ENCODE measurements around the gene PTTG2.

The PTTG2 gene

DNA sequence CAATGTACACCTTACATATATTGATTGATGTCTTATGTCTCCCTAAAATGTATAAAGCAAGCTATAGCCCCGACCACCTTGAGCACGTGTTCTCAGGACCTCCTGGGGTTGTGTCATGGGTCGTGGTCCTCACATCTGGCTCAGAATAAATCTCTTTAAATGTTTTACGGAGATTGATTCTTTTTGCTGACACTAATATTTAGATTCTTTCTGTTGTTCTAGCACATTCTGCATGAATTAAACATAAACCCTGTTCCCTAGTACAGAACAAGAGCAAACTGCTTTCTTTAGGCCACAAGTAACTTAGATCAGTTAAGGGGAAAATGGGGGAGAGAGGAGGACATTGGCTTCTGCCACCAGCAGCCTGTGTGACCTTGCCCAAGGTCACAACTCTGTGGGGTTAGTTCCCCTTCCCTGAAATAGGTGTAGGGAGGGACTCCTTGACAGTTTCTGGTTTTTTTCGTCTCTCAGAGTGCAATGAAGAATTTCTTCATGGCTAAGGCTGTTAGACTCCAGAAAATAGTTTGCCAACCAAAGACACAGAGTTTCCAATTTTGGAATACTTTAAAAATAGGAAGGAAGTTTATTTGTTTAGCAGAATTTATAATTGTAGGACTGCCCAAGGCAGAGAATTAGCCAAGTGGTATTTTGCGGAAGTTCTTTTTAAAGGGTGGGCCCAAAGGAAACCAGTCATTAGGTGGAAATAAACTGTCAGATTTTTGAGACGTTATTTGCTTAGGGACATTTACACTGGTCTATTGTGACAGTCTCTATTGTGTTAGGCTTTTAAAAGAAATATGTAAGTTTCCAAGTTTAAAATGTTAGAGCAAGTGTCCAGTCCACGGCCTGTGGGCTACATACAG is 29.4 kb downstream of the PTTG2 start:
- peak in 1 of 2 donors; percentile 5 for DNase-seq

DNA sequence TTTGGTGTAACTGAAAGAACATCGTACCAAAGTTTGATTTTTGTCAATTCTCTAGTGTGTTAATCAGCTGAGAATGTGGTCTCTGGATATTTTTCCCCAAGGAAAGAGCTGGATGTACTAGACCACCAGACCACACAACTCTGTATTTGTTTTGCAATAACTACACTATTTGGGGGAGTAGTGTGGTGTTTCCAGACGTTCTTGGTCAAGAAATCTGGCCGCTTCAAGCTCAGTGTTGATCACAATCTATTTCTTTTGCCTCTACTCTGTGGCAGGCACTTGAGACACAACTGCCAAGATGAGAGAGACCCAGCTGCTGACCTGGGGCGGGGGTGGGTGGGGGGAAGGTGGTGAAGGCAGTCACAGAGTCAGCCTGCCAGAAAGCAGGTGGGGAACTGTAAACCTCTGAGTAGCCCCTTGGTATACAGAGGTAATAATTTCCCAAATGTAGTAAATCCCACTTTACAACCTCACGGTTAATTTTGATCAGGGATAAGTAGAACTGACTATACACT is 30.6 kb downstream of the PTTG2 start:
- no peak for DNase-seq

DNA sequence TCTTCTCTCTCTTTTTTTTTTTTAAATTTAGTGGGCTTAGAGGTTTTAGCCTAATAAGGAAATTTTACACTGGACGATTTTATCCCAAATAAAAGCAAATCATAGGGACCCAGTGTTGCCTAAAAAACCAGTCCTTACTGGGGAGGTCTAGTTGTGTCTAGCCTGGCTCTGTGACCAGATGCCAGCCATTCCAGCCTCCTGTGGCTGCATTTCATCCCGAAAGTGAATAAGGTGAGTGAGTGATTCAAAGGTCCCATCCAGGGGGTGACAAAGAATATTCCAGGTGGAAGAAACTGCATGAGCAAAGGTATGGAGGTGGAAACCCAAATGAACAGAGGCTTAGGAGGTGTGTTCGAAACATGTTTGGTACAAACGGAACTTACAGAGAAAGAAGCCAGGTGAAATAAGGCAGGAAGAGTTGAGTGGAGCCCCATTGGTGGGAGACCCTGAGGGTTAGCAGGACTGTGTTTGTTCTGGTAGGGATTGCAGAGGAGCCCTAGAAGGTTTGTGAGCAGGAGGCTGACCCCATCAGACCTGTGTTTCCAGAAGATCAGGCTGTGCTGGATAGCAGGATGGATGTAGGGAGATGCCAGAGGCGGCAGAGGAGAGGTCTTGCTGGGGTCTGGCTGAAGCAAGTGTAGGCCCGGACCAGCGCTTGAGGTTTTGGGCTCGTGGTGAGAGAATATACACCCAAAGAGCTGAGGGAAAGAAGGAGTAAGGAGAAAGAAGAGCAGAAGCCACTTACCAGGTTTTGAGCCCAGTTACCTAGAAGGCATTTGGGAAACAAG is 31.6 kb downstream of the PTTG2 start:
- no peak for DNase-seq

DNA sequence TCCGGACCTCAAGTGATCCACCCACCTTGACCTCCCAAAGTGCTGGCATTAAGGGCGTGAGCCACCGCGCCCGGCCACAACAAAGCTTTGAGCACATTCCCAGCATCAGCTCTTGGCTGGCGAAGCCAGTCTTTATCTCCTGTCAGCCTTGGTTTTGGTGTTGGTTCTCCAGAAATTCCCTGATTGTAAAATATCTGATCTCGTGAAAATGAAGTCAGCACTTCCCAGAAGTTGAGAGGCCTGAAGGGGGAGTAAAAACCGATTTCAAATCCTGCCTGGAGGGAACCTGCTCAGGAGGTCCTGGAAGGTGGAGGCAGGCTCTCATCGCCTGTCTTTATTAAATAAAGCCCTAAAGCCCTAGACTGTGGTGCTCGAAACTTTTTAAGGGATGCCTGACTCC is 33.6 kb downstream of the PTTG2 start:
- no peak for DNase-seq

DNA sequence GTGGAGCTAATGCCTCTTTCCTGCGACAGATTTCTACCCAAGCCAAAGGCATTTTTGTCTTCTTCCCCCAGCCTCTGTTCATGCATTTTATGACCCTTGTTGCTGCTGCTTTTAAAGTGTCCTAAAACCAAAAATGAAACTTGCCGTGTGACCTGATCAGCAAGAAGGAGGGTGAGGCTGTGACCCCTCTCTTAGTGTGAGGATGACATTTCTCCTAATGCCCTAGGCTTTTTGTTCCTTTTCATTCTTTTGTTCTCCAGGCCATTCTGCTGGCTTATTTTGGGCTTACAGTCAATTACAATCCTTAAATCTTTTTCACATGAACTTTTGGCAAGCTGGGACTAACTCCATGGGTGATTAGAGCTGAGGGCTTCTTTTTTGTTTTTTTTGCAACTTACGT is 34.4 kb downstream of the PTTG2 start:
- DNase-seq: no peak

DNA sequence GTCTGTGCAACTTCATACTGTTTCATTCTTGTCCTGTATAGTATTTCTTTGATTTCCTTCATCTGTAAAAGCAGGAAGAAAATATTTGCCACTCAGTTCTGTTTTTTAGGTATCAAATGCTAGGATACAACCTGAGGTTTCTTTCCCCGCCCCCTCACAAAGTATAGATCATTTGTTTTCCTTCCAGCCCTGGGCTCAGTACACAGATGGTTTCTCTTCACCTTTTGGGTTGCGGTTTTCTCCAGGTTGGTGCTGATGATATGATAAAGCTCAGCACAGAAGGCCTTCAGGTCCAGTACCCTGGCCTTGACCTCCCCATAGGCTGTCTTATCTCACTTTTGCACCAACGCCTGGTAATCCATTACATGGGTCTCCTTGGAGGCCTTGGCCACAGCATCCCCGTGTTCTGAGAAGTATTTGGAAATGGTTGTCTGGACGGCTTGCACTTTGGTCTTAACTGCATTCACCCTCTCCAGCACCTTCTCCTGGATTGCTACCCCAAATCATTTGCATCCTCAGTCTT is 35.2 kb downstream of the PTTG2 start:
- no peak for DNase-seq

DNA sequence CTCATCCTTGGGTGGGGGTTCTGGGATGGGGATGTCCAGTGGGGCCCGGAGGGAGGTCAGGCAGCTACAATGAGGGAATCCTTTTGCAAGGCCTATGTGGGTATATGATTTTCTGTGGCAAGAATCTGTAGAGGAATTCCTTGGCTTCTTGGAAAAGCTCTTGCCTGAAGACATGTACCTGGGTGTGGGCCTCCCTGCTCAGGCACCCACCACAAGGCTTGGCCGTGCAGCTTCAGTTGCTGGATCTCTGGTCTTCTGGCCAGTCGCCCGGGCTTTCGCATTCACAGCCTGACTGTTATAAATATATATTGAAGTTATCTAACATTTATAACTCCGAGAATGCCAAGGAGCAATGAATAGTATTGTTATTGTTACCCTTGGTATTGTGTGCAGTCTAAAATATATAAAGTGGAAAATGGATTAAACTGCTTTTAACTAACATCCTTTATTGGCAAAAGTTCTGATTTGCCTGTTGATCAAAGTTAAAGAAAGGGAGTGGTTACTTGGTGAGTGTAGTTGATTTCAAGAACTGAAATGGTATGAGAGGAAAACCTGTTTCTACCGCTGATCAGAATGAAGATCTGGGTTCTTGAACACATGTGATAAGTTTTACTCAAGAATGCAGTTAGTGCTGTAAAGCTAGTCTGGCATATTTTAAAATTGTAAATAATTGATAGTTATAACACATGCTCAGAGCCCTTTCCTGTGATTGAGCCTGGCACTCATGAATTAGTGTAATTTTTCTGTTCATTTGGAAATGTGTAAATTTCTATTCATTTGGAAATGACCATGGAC is 36.0 kb downstream of the PTTG2 start:
- no peak for DNase-seq

DNA sequence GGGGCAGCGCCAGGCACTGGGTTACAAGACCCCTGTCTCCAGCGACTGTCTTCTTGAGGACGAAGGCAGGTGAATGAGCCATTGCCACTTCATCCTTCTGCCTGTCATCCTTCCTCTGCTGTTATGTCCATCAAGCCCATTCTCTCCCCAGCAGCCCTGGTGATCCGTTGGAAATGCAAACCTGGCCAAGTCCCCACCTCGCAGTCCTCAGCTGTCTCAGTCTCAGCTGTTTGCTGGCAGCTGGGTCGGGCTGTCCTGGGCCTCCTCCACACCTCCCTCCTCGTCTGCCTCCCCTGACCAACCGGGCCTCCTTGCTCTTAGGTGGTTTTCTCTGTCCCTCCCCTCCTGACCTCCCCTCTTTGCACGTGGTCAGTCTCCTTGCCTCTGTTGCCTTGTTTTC is 38.0 kb downstream of the PTTG2 start:
- DNase-seq: no peak

DNA sequence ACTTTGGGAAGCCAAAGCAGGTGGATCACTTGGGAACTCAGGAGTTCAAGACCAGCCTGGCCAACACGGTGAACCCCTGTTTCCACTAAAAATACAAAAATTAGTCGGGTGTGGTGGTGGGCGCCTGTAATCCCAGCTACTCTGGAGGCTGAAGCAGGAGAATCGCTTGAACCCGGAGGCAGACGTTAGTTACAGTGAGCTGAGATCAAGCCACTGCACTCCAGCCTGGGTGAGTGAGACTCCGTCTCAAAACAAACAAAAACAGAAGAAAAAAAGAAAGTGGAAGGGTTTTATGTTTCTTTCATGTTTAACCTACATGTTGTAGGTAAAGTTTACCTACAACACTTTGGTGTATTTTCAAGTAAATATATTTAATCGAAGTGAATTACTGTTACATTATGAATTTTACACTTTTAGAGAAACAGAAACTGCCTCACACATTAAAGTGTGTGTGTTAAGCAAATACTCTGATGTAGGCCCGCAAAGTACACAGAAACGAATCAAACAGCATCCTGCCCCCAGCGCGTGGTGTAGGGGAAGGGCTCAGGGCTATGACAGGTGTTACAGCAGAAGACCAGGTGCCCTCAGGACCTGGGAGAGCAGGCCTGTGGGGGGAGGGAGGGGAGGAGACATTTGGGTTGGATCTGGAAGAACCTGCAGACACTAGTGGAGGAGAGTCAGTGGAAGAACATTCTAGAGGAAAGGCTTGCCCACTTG is 39.0 kb downstream of the PTTG2 start:
- DNase-seq: no peak

DNA sequence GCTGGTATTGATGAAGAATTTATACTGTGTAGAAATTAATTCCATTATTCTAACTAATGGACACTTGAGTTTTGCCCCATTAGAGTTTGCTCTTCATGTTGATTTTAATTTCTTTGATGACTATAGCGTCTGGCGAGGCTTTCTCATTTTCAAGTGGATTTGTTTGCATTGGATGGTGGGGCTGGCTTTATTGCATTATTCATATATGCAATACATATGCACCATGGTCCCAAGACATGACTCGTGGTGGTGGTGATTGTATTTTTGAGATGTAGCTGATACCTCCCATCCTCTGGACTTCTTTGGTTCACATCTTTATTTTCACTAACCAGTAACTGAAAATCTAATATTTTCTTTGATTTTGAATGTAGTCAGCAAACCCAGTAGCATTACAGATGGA is 39.8 kb downstream of the PTTG2 start:
- DNase-seq: no peak

DNA sequence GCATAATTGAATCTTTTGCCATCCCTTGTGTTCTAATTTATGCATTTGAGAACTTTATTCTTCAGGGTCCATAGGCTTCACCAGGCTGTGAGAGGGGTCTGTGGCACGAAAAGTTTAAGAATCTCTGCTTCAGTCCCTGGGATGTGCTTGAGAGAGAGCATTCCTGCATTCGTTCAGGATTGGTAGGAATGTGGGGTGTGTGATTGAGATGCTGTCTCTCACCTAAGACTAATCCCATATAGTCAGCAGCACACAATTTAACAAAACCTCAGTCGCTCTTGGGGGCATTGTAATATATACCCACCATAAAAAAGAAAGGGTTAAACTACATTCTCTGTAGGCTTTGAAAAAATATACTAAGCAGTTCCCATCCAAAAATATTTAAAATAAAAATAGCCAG is 41.7 kb downstream of the PTTG2 start:
- DNase-seq: no peak

DNA sequence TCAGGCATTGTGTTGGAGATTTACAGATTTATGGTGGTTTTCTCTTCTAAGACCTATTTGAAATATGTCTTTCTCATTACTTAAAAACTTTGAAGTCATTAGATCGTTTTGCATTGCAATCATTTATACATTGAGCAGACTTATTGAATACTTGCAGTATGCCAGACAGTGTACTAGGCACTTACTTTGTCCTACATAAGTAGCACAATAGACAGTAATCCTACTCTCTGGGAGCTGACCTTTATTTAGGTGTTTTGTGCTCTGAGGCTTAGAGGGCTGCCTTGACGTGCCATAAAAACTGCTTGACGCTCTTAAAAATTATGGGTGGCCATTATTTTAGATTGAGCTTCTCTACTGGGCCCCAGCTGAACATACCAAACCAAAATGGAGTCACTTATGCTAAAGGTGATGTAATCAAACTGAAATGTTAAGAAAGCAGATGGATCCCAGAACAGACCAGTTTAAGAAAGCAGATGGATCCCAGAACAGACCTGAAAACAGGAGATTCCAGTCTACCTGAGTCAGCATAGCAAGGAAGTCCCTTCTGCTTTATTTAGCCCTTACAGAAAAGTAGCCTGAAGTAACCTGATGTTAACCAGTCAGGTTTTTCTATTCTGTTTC is 42.4 kb downstream of the PTTG2 start:
- no peak for DNase-seq

DNA sequence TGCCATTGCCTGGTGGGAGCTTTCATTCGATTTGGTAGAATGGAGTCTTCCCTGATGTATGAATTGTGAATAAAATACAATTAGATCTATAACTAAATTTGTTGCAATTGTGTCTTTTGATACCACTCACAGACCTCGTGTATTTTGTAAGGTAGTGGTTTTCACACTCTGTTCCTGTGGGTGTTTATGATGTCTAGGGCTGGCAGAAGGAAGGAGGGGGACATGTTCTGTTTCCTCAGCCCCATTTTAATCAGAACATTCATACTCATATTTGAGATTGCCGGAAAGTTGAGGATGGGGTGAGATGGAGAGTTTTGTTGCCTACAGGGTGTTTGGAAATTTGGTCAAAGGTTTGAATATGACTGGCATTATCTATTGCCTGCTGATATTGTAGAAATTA is 42.9 kb downstream of the PTTG2 start:
- peak in 1 of 2 donors; percentile 28 for DNase-seq

DNA sequence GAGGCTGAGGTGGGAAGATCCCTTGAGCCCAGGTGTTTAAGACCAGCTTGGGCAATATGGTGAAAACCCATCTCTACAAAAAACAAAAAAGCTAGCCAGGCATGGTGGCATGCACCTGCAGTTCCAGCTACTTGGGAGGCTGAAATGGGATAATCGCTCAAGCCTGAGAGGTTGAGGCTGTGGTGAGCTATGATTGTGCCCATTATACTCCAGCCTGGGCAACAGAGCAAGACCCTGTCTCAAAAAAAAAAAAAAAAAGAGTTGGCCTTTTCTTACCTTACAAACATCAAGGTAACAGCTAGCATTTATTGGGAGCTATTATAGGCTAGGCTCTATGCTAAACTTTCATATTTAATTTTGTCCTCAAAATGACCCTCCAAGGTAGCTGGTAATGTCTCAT is 43.4 kb downstream of the PTTG2 start:
- DNase-seq: no peak

DNA sequence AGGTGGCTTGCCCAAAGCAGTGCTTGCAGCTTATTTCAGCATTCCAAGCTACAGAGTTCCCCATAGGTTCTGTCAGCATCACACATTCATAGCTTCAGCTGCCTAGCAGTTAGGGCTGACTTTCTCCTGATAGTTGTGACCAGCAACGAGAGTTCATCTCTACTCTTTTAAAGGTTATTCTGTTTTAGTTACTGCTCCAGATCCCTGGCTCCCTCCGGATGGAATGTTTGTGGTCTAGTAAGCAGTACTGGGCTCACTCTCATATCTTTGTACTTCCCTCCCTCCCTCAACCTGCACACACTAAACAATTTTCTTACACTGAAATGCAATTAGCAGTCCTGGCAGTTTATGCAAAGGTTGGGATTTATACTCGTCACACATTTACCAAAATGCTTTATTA is 43.9 kb downstream of the PTTG2 start:
- no peak for DNase-seq

DNA sequence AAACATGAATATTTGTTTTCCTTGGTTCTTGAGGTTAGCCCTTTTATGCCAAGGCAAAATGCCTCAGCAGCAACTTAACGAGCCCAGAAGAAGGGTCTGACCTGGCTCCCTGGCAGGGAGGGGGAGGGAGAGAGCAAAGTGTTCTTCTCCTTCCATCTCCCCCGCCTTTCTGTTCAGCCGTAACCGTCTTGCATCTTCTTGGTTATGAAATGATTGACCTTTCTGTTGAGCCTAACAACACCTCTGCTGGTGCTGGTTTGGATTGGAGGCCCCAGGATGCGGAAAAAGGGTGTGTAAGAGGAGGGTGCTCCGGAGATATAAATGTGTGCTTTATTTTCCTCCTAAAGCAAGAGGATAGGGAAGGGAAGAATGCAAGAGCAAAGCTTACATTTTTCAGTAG is 44.7 kb downstream of the PTTG2 start:
- no peak for DNase-seq

DNA sequence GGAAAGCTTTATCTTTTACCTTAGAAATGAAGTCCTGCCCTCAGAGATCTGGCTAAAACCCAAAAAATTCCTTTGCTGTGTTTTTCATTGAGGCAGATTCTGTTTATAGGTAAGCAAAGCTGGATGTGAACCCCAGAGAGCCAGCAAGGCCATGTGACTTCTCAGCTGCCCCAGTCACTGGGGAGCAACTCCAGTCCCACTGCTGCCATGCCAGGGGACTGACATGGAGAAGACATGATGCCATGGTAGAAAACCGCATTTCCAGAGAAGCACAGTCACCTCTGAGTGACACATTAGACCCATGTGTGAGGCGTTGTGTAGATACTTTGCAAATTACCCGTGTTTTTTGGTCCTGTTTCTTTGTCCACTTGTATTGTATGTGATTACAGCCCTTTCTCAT is 45.4 kb downstream of the PTTG2 start:
- DNase-seq: no peak

DNA sequence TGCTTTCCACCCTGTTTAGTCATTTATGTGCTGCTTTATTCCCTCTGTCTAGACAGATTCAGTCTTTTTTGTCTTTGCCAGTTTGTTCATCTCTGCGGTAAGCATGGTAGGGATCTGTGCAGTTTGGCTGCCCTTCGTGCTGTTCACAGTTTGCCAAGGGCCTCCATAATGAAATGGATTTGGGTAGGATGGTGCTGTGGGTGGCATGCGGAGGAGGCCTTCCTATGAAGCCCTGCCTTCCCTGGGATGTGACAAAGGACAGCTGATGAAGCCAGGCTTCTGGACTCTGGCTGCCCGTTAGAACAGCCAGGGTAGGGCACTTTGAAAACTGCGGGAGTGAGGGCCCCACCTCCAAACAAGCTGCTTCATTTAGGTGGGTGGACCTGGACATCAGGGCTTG is 47.4 kb downstream of the PTTG2 start:
- no peak for DNase-seq

DNA sequence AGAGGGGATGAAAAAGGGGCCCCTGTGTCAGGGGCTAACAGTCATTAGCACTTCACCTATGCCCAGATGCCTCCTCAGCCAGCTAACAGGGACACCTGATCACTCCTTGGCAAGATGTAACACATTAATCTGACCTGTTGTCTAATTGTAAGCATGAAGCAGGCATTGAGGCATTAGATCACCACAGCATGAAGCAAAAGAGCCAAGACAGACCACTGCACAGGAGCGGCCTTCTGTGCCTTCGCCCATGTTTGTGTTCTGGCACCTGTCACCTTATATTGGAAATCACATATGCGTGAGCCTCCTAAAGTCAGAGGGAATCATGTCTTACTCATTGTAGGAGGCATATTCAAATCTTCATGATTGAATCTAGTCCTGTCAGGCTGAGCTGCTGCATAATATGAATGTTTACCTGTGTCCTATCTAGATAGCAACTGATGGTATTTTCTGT is 48.4 kb downstream of the PTTG2 start:
- no peak for DNase-seq

DNA sequence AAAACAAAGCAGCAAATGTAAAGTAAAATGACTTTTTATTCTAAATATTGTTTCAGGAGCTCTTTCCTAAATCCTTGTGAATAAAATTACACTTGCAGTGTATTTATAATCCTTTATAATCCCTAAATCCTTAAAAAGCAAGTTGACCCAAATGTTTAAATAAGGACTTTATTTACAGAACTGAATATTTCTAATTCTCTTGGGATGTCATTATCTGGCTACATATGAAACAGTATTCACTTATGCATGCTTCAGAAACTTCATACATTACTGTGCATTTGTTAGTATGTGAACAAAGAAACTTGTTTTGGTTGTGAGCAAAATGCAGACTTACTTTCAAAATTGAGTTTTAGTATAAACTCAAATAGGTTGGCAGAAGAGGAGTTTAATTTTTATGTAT is 49.2 kb downstream of the PTTG2 start:
- DNase-seq: no peak

DNA sequence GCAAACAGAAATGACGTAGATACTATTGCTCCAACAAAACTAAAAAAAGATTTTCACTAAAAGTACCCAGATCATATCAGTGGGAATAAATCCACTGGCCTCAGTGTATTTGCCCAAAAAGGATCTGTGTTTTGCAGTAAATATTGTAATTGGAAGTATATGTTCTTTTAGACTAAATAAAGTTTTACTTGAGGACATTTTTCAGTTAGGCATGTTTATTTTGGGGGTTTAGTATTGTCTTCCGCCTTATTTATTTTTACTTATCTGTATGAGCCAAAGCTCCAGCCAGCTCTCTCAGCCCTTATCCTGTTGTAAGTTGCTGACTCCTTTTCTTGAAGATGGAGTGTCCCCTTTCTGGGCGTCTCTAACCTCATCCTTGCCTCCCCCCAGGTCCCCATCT is 49.8 kb downstream of the PTTG2 start:
- no peak for DNase-seq

Measured in CD4-positive, alpha-beta T cell treated with Interleukin-4 for 1 hour (primary cell).